Panc1 (cell line): ENCODE measurements around the gene IGF1R. TPM values are rescaled to one million over a fixed set of nuclear protein-coding genes. Genes with fewer than 3 reads are reported as not detected.

Experiments
- ATAC-seq: fragments of 200-7000 bp; cut with Tn5 transposase; 2 replicates; pipeline ENCODE4 v1.9.1; 2020; ENCODE audit warnings: mild to moderate bottlenecking, moderate library complexity
- BruUV-seq: library from RNA; stranded (reverse); fragments of 400-500 nt; replicated peaks from 2 replicates; lab custom pipeline; 2021; lab: Mats Ljungman, UMichigan
- CTCF ChIA-PET: fragments of 300-600 bp; sonication (Branson Sonifier 250); formaldehyde crosslinking; loops from one replicate; lab custom pipeline; 2022; ENCODE audit warnings: antibody characterized with exemption; lab: Charles Lee
- POLR2A ChIA-PET: fragments of 300-600 bp; sonication (Branson Sonifier 250); formaldehyde crosslinking; loops from one replicate; lab custom pipeline; 2022; ENCODE audit warnings: antibody characterized with exemption; lab: Charles Lee
- DNase-seq: peaks from one replicate; pipeline ENCODE4 v3.0.0-alpha.2; 2010; ENCODE audit warnings: low read depth, low spot score
- H3K27ac ChIP-seq: 2 replicates; pipeline ENCODE4 v1.5.1; 2011; ENCODE audit warnings: mild to moderate bottlenecking, low read length, inconsistent platforms
- H3K27me3 ChIP-seq: fragments of 200-500 bp; sonication (Bioruptor generic); 2 replicates; pipeline ENCODE4 v1.6.0; 2014; ENCODE audit warnings: low read length, inconsistent platforms; ENCODE audit not compliant: control insufficient read depth, insufficient read depth
- H3K36me3 ChIP-seq: fragments of 200-500 bp; sonication (Bioruptor generic); 2 replicates; pipeline ENCODE4 v1.5.1; 2014; ENCODE audit warnings: inconsistent platforms, mild to moderate bottlenecking, low read length, moderate library complexity; ENCODE audit not compliant: control insufficient read depth, insufficient read depth
- H3K4me1 ChIP-seq: 2 replicates; pipeline ENCODE4 v1.5.1; 2011; ENCODE audit warnings: inconsistent platforms, mild to moderate bottlenecking, low read length, moderate library complexity; ENCODE audit not compliant: control insufficient read depth, insufficient read depth
- H3K4me3 ChIP-seq, 2 experiments: 2 replicates each; pipeline ENCODE4 v1.5.1; 2011 to 2012; ENCODE audit warnings: low read depth in 2 of 2, low read length in 2 of 2, mild to moderate bottlenecking in 2 of 2, inconsistent platforms in 1 of 2, moderate library complexity in 1 of 2
- H3K9me3 ChIP-seq: fragments of 200-500 bp; sonication (Bioruptor generic); 2 replicates; pipeline ENCODE4 v1.5.1; 2014; ENCODE audit warnings: low read depth, mild to moderate bottlenecking, inconsistent platforms, low read length, moderate library complexity; ENCODE audit not compliant: control insufficient read depth, insufficient read depth
- CTCF ChIP-seq: fragments of 450-650 bp; IDR thresholded peaks from 2 replicates; pipeline ENCODE4 v1.5.1; 2017; ENCODE audit warnings: mild to moderate bottlenecking
- POLR2AphosphoS5 ChIP-seq: IDR thresholded peaks from 2 replicates; pipeline ENCODE4 v1.6.1; 2012; ENCODE audit warnings: mild to moderate bottlenecking, low read depth, low read length, moderate library complexity
- REST ChIP-seq, 2 experiments: IDR thresholded peaks; 2 replicates each; pipeline ENCODE4 v1.6.1; 2011 to 2012; ENCODE audit warnings: low read depth in 2 of 2, control low read depth in 1 of 2, low read length in 1 of 2, mild to moderate bottlenecking in 1 of 2, moderate library complexity in 1 of 2; ENCODE audit not compliant: insufficient read depth in 1 of 2
- SIN3A ChIP-seq: IDR thresholded peaks from 2 replicates; pipeline ENCODE4 v1.6.1; 2012; ENCODE audit warnings: low read depth, mild to moderate bottlenecking, low read length, moderate library complexity, borderline replicate concordance; ENCODE audit not compliant: insufficient read depth
- TCF7L2 ChIP-seq: IDR thresholded peaks from 2 replicates; pipeline ENCODE4 v1.6.1; 2011; ENCODE audit warnings: mild to moderate bottlenecking, low read depth, low read length, inconsistent platforms
- in situ Hi-C: cut with HindIII; loops from 2 replicates; pipeline ENCODE4 v1.10.0; 2016; ENCODE audit warnings: low sequenced_read_pairs, low pct_unique_long_range_greater_than_20kb
- intact Hi-C: fragments of 100-400 bp; cut with micrococcal nuclease; formaldehyde crosslinking; loops from one replicate; pipeline ENCODE4 v1.10.0; 2022; ENCODE audit not compliant: unreplicated experiment
- total RNA-seq: library from RNA; stranded (reverse); gene quantifications from one replicate; pipeline ENCODE4 v1.2.1, GENCODE V29; 2021; ENCODE audit not compliant: unreplicated experiment

IGF1R gene
- total RNA-seq, 1 experiment from 2014 or later = 77.1 TPM

- in situ Hi-C loops = no loop called here
- ChIA-PET CTCF (no interaction called here), POLR2A (no interaction called here)
- DNase-seq (no peak), ATAC-seq (no peak)
- BruUV-seq = no TSS peak
- TF ChIP-seq TCF7L2 = no peak
- TF ChIP-seq REST (IDR thresholded peaks at IDR 0.05; ENCODE audit: insufficient read depth in 1 of 2, low read depth in 2 of 2, low read length in 1 of 2) = no peak
- no peak for TF ChIP-seq POLR2AphosphoS5
- H3K36me3 ChIP-seq = no peaks in the 10 kb centered on the region
- no peaks in the 10 kb centered on the region for H3K9me3 ChIP-seq
- no peaks in the 10 kb centered on the region for H3K27me3 ChIP-seq
- H3K27ac ChIP-seq = no peak overlapping the region
- peaks cover 7% of the 10 kb centered on the region; the same call in 1 of the 2 replicates for H3K4me1 ChIP-seq
- H3K4me3 ChIP-seq = no peak overlapping the region
- intact Hi-C loops = no loop called here
These were observed 165.6 kb downstream of the IGF1R start for GRCh38 chr15:98813951-98814350.

- no peak overlapping the region for H3K4me3 ChIP-seq
- ChIA-PET CTCF (no interaction called here), POLR2A (no interaction called here)
- TF ChIP-seq CTCF (no peak), REST (IDR thresholded peaks at IDR 0.05; ENCODE audit: insufficient read depth in 1 of 2, low read depth in 2 of 2, low read length in 1 of 2) (no peak), SIN3A (no peak), POLR2AphosphoS5 (no peak), TCF7L2 (no peak)
- H3K27me3 ChIP-seq = no peaks in the 10 kb centered on the region
- in situ Hi-C loops (no loop called here), intact Hi-C loops (no loop called here)
- H3K9me3 ChIP-seq = no peaks in the 10 kb centered on the region
- H3K36me3 ChIP-seq = no peaks in the 10 kb centered on the region
- BruUV-seq = no TSS peak
- H3K27ac ChIP-seq = peak overlapping the region; percentile 30; the same call in 1 of the 2 replicates
- DNase-seq (no peak), ATAC-seq (no peak)
- H3K4me1 ChIP-seq = peaks cover 3% of the 10 kb centered on the region; the same call in 1 of the 2 replicates
These were observed 166.9 kb downstream of the IGF1R start for GRCh38 chr15:98815207-98815606.
